GM21423 (cell line): ENCODE data around the gene SLC4A4.

Experiments used
- ATAC-seq: cut with Tn5 transposase; IDR thresholded peaks from one replicate; pipeline ENCODE4 v1.9.1; 2021; ENCODE audit warnings: mild to moderate bottlenecking, moderate library complexity; ENCODE audit not compliant: unreplicated experiment

The SLC4A4 gene

GRCh38 chr4:71356924-71357663 lies 18.3 kb downstream of the SLC4A4 start:
- no peak for ATAC-seq

- ATAC-seq, result no peak
Measured at GRCh38 chr4:71360844-71361243, 22.0 kb downstream of the SLC4A4 start.

DNA sequence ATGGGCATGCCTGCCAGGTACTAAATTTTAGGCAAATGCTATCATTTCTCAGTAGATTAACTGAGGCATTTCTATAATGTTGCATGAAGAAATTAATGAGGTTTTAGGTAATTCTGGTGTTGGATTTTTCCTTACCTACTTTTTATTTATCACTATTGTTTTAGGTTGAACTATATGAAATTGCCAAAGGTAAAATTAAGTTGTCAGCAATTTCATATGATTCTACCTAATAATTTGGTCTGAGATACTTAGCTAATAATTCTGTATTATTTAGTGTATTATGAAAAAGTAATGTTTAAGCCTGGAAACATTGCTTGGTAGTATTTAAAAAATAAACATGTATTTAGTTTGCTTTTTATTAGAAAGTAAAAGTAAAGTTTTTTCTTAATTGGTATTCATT lies 22.7 kb downstream of the SLC4A4 start:
- ATAC-seq, result no peak

- no peak for ATAC-seq
Measured at GRCh38 chr4:71366766-71367165, 27.9 kb downstream of the SLC4A4 start.

DNA sequence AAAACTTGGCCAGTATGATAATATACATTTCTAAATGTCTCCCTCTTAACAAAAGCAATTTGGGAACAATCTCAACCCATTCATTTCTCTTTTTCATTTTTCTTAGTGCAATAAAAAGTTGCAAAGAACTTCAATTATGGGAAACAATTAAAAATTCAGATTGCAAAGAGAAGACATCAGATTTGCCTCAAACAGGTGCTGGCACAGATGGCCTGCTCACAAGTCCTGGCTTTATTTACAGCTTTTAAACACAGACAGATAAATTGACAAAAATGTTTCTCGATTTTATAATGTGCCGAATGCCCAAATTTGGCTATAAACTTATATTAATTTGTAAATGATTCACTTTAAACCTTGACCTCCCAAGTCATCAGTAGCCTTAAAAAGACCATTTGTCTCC lies 28.7 kb downstream of the SLC4A4 start:
- no peak for ATAC-seq

DNA sequence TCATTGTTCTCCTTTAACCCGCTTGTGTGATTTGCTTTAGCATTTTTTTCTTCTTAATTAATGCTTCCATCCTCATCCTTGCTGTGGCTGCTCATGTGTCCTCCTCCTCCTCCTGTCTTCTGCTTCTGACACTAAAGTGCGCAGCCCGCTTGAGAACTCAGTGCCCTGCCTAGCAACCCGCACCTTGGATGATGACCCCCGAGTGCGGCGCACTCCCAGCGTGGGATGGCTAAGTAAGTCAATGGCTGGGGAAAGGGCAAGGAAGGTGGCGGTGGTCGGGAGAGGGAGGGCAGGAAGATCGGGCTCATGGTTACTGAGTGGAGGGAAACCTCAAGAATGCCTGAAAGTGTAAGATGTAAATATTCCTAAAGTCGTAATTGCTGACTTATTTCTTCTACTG lies 30.1 kb downstream of the SLC4A4 start:
- ATAC-seq, result no peak

DNA sequence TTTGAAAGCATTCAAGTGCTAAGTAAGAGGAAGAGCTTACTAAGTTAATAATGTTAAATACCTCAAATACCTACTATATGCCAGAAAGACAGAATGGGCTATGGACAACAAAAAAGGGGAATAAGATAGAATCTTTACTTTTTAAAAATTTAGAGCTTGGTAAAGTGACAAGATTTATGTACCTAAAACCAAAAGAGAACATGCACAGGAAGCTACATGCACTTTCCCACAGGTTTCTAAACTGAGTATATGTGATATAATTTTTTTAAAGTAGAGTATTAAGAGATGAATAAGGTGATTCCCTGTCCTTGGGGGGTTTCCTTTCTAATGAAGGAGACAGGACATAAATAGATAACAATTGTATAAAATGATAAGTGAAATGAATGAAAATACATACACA lies 30.7 kb downstream of the SLC4A4 start:
- ATAC-seq, result no peak

DNA sequence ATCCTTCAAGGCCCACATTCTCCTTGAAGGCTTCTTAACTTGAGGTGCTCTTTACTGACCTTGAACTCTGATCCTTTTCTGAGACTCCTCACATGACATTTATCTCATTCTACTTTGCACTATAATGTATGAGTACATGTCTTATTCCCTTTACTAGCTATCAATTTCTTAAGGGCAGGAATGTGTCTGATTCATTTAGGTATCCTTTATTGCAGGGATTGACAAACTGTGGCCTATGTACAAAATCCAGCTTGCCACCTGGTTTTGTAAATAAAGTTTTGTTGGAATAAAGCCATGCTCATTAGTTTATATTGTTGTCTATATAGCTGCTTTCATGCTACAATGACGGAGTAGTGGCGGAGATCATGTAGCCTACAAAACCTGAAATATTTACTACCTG lies 36.7 kb downstream of the SLC4A4 start:
- ATAC-seq, result no peak

DNA sequence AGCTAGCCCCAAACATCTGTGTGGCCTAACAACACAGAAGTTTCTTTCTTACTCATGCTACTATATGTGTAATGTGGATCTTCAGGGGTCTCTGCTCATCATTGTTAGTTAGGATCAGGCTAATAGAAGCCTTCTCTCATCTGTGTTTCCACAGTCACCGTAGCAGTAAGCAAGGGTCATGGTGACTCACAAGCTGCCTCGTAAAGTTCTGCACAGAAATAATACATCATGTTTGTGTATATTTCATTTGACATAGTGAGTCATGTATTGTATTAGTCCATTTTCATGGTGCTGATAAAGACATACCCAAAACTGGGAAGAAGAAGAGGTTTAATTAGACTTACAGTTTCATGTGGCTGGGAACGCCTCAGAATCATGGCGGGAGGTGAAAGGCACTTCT lies 38.7 kb downstream of the SLC4A4 start:
- ATAC-seq, result no peak

DNA sequence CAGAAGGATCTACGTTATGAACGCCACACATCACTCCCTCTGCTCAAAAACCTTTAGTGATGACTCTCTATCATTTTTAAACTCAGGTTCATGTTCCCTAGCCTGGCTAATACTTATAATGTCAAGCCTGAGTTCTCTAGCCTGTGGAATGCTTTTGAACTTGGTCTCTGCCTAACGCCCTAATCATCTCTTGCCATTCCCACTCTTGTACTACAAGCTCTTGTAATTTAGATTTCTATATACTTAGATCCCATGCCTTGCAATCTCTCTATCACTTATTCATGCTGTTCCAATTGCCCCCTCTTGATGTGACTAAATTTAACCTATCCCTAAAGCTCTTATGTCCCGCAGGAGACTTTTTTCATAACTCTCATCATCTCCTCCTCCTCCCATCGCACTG lies 40.3 kb downstream of the SLC4A4 start:
- ATAC-seq, result no peak

GRCh38 chr4:71380788-71381187 lies 42.0 kb downstream of the SLC4A4 start:
- ATAC-seq, result no peak

- no peak for ATAC-seq
Measured at GRCh38 chr4:71382125-71382899, 43.5 kb downstream of the SLC4A4 start.

DNA sequence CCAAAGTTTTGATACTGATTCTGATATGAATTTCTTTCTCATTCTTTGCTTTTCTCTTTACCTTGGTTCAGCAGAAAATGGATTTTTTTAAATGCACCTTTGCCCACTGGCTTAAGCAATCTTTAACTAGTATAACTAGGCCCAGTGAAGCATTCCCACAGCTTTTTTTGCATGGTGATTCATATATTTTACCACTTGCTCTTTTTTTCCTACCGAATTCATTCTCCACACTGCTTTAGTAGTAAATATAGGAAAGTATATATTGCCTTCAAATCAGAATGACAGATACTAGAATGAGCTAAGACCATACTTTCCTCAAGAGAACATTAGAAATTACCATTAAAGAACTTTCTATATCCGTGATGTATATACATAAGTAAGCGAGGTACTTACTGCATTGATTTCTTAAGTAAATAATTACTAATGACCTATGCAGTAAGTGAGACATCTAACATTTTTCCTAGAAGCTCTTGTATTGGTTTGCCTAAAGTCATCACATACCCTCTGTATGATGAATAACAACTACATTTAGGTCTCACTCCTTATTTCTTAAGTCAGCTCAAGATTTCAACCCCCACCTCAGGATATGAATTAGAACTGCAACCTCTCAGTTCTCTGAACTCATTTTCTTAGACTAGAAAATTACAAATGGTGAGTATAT lies 44.2 kb downstream of the SLC4A4 start:
- ATAC-seq, result no peak

- ATAC-seq, result no peak
Measured at GRCh38 chr4:71383984-71384383, 45.2 kb downstream of the SLC4A4 start.

DNA sequence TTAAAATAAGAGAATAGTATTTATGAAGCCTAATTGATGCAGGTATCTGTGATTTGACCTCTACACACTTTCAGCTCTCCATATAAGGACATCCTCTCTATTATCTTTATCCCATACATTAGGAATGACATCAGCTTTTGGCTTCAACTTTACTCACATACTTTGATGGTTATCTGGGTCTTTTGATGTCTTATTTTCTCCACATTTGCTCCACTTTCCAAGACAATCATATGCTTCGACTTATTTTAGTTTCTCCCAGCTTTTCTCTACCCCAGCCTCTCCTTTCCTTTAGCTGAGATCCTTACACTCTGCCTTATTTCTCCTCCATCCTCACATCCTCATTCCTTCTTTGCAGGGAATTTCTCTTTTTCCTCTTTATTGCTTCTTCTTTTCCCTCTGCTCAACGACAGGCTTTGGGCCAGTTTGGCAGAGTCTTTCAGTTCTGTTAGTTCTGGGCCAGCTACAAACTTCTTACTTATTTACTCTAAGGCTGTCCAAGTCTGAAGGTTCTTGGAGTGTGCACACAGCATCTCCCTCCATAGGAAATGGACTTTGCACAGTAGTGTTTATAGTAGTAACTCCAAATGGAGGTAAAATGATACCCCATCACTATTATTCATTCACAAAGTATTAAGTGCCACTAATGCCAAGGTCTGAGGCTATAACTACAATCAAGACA lies 50.5 kb downstream of the SLC4A4 start:
- no peak for ATAC-seq

- ATAC-seq, result no peak
Measured at GRCh38 chr4:71392109-71392508, 53.3 kb downstream of the SLC4A4 start.

DNA sequence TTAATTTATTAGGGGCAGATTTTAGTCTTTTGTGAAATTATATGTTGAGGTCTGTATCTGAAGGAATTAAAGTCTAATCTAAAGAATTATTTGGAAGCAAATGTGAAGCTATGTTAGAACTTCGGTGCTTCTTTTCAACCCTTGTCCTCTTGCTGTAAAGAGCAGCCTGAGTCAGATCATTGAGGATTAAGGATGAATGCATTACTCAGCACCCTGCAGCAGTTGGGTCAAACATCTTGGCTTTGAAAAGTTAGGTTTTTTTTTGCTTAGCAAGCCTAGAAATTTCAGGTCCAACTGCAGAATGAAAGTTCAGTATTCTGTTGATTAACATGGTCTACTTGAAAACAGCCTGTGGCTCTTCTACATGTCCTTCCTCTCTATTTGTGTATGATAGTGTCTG lies 57.6 kb downstream of the SLC4A4 start:
- no peak for ATAC-seq

GRCh38 chr4:71400810-71401209 lies 62.0 kb downstream of the SLC4A4 start:
- ATAC-seq, result no peak

- ATAC-seq, result no peak
Measured at GRCh38 chr4:71402616-71403015, 63.8 kb downstream of the SLC4A4 start.

GRCh38 chr4:71404049-71404448 lies 65.2 kb downstream of the SLC4A4 start:
- no peak for ATAC-seq

DNA sequence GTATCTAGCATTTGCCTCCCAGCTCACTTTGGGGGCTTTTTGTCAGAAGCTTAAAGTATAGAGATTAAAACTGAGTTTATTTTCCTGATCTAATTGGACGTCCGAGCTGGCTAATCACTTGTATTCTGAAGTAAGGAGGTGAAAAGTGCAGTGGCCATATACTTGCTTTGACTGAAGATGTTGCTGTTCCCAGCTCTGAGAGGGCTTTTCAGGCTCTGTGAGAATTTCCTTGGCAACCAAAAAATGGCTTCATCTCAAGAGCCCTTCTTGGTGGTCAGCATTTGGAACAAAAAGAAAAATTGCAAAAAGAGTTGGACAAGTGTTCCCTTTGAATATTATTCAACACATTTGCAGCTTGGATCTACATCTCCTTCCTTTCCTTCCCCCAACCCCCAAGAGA lies 67.0 kb downstream of the SLC4A4 start:
- no peak for ATAC-seq
